GM19025 (cell line): ENCODE results near the gene FH.

Experiments
- ATAC-seq: cut with Tn5 transposase; IDR thresholded peaks from one replicate; pipeline ENCODE4 v1.9.1; 2021; ENCODE audit warnings: mild to moderate bottlenecking, low read depth, moderate library complexity; ENCODE audit not compliant: unreplicated experiment

FH gene

GRCh38 chr1:241527146-241527545, 7.6 kb upstream of the FH start:
- ATAC-seq, result no peak

GRCh38 chr1:241525026-241525425, 5.5 kb upstream of the FH start:
- no peak for ATAC-seq

GRCh38 chr1:241521718-241522117, 2.2 kb upstream of the FH start:
- no peak for ATAC-seq

GRCh38 chr1:241520080-241520465, 518 bp upstream of the FH start:
- ATAC-seq, result no peak

- ATAC-seq, result peak; percentile 24
Observed at GRCh38 chr1:241518476-241519307, 863 bp downstream of the FH start.

GRCh38 chr1:241513378-241513777, 6.2 kb downstream of the FH start:
- ATAC-seq, result no peak

- no peak for ATAC-seq
Observed at GRCh38 chr1:241507189-241507863, 12.2 kb downstream of the FH start.

- ATAC-seq, result no peak
Observed at GRCh38 chr1:241503444-241503843, 16.1 kb downstream of the FH start.

- ATAC-seq, result no peak
Observed at GRCh38 chr1:241499910-241500309, 19.6 kb downstream of the FH start.

- ATAC-seq, result no peak
Observed at GRCh38 chr1:241495741-241496140, 23.8 kb downstream of the FH start.

GRCh38 chr1:241488739-241489138, 30.8 kb downstream of the FH start:
- ATAC-seq, result no peak

- peak; percentile 56 for ATAC-seq
Observed at GRCh38 chr1:241485554-241485992, 34.0 kb downstream of the FH start.

- ATAC-seq, result peak; percentile 64
Observed at GRCh38 chr1:241485145-241485544, 34.4 kb downstream of the FH start.

GRCh38 chr1:241482761-241483250, 36.7 kb downstream of the FH start:
- no peak for ATAC-seq

- no peak for ATAC-seq
Observed at GRCh38 chr1:241479294-241479693, 40.3 kb downstream of the FH start.

- ATAC-seq, result no peak
Observed at GRCh38 chr1:241475671-241476070, 43.9 kb downstream of the FH start.

GRCh38 chr1:241473026-241473425, 46.5 kb downstream of the FH start:
- ATAC-seq, result no peak

- ATAC-seq, result no peak
Observed at GRCh38 chr1:241470908-241471590, 48.5 kb downstream of the FH start.

- no peak for ATAC-seq
Observed at GRCh38 chr1:241470361-241470760, 49.2 kb downstream of the FH start.

GRCh38 chr1:241465673-241466072, 53.9 kb downstream of the FH start:
- no peak for ATAC-seq

- no peak for ATAC-seq
Observed at GRCh38 chr1:241464985-241465384, 54.6 kb downstream of the FH start.
